Stimulated activated CD4-positive, alpha-beta T cell treated with anti-CD3 and anti-CD28 coated beads, Interleukin-15, amount 100 ng/mL, for 1 hour (primary cell): ENCODE measurements around the gene HOXA4.

Experiments
- DNase-seq, 2 donors: peaks; one replicate each; pipeline ENCODE4 v3.0.0-alpha.2; 2020; ENCODE audit warnings: low read depth in 1 of 2, low spot score in 1 of 2

HOXA4 gene

GRCh38 chr7:27130540-27131389, at the start of gene HOXA4:
Gene HOXA4 (minus strand): TSS chr7:27130757. CDS start chr7:27130733, 24 bp downstream.
- DNase-seq: peak; percentile 56 to 62

DNA sequence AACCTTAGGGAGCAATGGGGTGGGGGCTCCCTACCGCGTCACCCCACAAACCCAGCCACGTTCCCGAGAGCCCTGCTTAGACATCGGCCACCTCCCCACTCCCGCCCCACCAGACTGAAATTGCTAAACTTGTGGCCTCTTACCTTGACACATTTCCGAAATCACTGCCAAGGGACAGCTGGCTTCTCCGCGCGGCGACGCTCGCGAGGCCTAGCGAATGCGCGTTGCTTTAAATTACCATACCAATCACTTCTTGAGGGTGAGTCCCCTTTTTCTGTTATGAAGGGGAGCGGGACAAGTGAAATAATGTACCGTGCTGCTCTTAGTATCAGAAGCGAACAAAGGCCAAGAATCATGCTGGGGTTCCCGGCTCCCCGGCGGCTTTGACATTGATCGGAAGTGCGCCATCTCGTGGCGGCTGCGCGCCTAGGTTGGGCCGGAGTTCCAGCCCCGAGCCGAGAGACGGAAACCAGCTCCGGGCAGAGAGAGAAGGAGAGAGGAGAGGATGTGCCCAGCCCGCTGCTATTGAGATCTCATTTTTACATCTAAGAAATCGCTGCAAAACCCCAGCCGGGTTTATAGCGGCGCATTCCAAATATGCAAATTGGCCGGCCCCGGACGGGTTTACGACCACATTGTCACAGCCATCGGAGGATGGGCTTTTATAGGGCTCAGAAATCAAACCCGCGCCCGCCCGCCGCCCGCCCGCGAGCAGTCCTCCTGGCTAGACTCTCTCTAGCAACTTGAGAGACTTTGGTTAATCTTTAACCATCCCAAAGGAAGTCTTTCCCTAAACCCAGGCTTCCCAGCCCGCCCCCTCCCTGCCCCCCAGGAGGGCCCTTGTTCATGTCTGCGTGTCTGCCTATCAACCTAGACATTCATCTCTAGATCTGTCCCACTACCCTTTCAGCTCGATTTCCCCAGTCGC, 49.2 kb upstream of the HOXA4 start:
- peak in 1 of 2 donors; percentile 59 for DNase-seq

DNA sequence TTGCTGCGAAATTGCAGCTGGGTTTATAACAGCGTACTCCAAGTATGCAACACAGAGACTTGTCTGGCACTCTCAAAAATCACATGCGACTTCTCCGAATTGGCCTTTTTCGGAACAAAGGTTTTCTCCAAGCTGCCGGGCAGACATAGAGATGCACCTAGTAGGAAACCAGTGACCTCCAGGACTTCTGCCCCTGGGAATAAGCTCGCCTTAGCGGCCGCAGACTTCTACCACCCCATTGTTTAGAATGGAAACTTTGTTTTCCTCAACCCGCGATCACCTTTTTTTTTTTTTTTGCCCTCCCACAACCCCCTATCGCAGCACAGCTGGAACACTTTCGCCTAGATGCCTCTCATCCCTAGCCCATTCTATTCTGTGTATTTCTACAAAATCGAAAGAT, 48.5 kb upstream of the HOXA4 start:
- no peak for DNase-seq

DNA sequence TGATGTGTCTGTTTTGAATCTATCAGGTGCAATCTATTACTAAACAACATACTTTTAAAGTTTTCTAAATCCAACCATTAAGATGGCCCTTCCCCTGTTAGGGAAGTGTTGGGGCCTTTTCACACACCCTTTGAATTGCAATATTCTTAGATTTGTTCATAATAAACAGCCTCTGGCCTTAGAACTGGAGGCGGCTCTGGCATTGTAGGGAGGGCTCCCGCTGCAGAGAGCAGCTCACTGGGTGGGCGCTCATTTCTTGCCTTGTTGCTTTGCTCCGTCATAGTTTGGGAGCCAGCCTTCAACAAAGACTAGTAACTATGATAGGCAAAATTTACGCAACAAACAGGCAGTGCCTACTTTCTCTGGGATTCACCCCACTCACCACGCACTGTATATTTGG, 47.8 kb upstream of the HOXA4 start:
- no peak for DNase-seq

DNA sequence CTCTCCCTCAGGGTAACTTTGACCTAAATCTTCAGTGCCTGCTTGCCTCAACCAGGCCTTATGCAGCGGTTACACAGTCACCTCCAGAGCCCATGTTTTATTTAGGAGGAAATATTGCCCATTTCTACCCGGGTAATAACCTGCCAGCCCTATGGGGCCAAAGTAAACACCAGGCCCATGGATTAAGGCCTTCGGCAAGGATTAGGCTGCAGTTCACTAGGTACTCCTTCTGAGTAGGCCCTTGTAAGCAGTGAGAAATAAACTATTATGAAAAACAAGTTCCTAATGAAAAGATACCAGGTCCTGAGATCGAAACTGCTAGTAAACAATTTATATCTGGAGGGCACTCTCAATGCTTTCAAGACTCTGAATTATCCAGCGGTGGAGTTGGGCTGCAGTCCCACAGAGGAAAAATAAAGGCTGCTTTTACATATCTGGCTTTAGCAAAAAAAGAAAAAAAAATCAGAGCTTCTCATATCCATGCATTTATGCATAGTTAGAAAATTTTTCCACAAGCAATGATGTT, 47.3 kb upstream of the HOXA4 start:
- DNase-seq: no peak

DNA sequence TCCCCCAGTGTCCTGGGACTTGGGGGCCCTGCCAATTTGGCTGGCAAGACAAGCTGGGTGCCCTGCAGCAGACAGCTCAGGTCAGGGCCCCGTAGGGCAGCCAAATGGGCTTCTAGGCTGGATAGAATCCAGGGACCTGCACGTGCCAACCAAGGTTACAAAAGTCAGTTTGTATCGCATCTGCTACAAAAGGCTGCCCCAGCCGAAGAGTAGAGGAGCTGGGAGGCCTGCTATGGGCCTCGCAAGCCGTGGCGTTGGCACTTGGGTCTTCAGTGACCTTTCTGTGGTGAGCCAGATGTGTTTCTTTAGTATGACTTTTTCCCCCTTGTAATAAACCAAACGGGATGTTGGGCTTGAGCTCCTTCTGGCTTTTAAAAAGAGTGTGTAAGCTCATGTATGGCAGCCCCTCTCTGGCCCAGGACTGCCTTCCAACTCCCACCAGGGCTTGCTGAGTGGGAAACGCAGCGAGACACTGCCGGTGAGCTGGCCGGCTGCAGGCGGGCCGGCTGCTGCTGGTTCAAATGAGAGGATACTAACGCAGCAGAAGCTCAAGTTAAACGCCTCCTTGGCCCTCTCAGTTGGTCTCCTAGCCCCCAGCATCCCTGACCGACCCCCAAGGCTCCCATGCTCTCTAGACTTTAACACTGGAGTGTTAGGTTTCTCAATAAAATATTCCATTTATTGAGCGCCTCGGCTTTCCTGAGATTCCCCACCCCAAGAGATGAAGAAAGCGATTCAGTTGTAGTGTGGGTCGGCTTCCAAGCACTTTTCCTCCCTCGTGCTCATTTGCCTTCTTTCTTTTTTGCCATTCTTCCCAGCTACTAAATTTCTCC, 46.6 kb upstream of the HOXA4 start:
- DNase-seq: no peak

GRCh38 chr7:27176524-27176845, 45.9 kb upstream of the HOXA4 start:
- DNase-seq: no peak

- no peak for DNase-seq
Observed at GRCh38 chr7:27175626-27176523, 45.3 kb upstream of the HOXA4 start.

- no peak for DNase-seq
Observed at GRCh38 chr7:27174874-27175625, 44.5 kb upstream of the HOXA4 start.

DNA sequence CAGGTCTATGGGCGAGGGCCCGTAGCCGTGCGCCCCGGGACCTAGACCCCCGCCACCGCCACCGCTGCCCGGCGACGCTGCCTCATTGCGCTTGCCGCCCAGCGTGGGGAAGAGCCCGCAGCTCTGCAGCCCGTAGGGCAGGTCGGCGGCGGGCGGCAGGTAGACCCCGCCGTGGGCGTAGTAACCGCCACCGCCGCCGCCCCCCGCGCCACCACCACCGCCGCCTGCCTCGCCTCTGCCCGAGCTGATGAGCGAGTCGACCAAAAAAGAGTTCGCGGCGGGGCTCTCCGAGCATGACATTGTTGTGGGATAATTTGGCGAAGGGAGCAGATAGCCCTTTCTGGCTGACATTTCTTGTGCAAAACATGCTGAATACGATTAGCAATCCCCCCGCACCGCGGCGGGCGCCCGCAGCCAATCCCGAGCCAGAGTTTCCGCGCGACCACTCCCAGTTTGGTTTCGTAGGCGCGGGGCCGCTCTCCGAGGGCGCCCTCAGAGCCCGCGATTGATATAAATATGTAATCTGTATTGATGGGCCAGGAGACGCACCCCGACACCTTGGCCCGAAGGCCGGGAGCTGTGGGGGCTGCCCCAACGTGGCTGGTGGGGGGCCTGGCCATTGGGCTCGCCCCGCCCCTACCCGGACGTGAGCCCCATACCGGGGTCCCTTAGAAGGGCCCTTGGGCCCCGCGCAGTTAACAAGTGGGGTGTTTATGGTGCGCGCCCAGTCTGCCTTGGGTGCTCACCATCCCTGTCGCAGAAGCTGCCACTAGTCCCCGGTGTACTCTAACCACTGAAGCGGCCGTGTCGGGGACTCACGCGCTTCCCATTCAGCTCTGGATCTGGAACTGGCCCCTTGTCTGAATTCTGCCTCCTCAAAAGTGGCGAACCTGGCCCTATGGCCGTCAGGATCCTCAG, 43.7 kb upstream of the HOXA4 start, which contains the start of gene HOXA10:
Gene HOXA10 (minus strand): TSS at position 365 of the 918 bp plus-strand sequence. CDS start 14 bp downstream, at position 351.
- DNase-seq: no peak

DNA sequence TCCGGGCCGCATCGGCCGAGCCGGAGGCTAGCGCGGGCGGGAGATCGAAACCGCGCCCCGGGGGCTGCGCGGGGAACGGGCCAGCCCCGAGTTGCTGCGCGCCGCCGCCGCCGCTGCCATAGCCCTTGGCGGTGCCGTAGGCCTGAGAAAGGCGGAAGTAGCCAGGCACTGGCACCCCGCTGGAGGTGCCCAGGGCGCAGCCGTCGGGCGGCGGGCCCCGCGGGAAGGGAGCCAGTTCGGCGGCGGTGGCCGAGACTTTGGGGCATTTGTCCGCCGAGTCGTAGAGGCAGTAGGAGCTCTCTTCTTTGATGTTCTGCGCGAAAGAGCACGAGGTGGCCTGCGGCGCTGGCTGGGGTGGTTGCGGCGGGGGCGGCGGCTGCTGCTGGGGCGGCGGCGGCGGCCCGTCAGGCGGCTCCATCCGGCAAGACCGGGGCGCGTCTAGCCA, 43.0 kb upstream of the HOXA4 start:
- no peak for DNase-seq

DNA sequence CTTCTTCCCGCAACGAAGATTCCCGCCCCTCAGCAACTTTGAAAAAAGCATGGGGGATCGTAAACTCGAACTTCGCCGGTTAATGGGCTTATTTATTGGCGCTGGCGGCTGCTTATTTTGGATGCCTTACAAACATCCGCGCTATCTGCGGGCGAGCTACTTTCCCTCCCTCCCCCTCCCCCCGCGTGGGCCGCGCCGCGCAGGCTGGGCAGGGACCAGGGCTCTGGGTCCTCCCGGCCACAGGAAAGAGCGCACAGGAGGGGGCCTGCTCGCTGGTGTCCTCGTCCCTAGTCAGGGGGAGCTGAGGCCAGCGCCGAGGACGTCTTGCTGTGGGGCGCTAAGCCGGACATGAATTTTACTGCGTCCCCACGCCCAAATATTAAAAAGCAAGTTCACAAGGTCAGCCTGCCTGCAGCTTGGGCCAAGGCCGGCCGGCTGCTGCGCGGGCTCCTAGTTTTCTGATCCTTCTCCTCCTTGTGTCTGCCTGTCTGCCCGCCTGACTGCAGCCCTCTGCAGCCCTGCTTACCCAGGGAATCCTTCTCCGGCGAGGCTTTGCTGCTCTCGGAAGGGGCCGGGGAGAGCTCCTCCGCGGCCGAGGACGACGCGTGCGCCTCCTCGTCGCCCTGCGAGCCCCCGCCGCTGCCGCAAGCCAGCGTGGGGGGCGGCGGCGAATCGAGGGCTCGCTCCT, 42.4 kb upstream of the HOXA4 start:
- DNase-seq: peak in 1 of 2 donors; percentile 1

- no peak for DNase-seq
Observed at GRCh38 chr7:27172315-27172774, 41.8 kb upstream of the HOXA4 start.

DNA sequence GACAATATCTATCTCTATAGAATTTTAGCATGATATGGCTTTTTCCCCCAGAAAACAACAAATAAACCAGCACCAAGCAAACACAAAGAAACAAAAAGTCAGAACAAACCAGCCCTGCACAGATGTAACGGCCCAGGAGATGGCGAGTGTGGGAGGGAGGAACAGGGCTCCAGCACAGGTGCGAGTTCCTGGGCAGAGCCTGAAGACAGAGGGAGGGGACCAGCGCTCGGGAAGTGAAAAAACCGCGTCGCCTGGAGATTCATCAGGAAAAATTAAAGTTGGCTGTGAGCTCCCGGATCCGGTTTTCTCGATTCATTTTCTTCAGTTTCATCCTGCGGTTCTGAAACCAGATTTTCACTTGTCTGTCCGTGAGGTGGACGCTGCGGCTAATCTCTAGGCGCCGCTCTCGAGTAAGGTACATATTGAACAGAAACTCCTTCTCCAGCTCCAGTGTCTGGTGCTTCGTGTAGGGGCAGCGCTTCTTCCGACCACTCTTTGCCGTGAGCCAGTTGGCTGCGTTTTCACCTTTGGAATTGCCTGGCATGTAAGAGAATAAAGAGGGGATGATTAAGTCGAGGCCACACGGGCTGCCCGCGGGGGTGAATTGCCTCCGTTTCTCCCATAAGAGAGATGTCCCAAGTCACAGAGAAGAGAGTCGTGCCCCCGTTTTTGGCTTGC, 41.2 kb upstream of the HOXA4 start:
- DNase-seq: no peak

DNA sequence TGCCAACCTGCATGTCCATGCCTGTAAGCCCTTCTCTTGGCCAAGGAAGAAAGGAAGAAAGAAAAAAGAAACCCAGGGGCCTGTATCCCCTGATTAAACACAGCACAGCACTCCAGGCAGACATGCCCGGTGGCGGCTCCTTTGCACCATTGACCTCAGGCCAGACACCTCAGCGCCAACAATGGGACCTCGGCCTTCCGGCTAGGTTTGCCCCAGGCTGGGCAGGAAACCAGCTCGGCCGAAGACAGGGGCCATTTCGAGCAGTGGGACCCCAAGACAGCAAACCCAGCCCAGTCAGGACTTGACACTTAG, 40.7 kb upstream of the HOXA4 start:
- no peak for DNase-seq

GRCh38 chr7:27170426-27171324, 40.1 kb upstream of the HOXA4 start:
- no peak for DNase-seq
